Measurements from ENCODE around the gene DNAJB8.

DNAJB8 gene

DNA sequence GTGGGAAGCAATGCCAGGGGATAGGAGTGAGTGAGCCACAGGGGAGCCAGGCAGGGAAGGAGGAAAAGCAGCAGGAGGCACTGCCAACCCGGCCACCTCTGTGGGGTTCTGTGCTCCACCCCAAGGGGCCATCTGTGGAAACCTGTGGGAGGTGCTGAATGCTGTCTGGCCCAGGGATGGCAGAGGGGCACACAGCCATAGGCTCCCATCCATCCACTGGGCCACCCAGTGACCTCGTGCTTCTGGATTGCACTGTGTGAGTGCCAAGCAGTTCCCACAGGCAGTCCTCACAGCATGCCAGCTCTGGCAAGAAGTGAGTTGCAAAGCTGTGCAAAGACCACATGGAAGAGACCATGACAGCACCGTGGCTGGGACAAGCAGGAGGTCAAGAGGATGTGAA lies 27.5 kb downstream of the DNAJB8 start:
- no peak overlapping the region for H3K4me3 ChIP-seq (ENCODE audit: low read depth, low read length)
- TF ChIP-seq, protein P1, sequence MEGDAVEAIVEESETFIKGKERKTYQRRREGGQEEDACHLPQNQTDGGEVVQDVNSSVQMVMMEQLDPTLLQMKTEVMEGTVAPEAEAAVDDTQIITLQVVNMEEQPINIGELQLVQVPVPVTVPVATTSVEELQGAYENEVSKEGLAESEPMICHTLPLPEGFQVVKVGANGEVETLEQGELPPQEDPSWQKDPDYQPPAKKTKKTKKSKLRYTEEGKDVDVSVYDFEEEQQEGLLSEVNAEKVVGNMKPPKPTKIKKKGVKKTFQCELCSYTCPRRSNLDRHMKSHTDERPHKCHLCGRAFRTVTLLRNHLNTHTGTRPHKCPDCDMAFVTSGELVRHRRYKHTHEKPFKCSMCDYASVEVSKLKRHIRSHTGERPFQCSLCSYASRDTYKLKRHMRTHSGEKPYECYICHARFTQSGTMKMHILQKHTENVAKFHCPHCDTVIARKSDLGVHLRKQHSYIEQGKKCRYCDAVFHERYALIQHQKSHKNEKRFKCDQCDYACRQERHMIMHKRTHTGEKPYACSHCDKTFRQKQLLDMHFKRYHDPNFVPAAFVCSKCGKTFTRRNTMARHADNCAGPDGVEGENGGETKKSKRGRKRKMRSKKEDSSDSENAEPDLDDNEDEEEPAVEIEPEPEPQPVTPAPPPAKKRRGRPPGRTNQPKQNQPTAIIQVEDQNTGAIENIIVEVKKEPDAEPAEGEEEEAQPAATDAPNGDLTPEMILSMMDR (IDR thresholded peaks at IDR 0.05; ENCODE audit: low read depth, low read length, missing control alignments), result no peak
- no peak for DNase-seq (ENCODE audit: low read depth)

DNA sequence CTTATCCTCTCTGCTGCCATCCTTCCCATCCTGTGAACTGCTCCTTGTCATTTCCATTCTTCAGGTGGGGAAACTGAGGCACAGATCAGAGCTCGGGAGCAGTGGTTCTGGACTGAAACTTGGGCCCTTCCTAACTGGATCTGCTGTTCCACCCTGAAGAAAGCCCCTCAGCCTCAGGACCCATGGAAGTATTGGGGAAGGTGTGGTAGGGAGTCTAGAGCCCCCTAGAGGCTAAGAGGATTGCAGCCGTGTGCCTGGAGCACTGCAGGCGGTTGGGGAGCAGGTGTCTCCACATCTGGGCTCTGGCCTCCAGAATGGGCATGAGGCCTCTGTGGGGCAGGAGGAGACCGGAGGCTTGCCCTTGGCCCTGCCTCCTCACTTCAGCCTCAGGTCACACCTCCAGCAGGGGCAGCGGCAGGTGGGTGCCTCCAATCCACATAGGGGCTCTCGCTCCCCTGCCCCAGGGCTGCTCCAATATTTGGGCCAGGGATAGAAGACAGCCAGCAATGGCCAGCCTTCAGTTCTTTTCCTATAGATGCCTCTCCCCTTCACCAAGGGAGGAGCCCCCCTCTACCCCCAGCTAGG lies 28.1 kb downstream of the DNAJB8 start:
- H3K4me3 ChIP-seq (ENCODE audit: low read depth, low read length), result no peak overlapping the region
- DNase-seq (ENCODE audit: low read depth), result no peak
- TF ChIP-seq, protein P1 (IDR thresholded peaks at IDR 0.05; ENCODE audit: low read depth, low read length, missing control alignments), result peak; percentile 73

DNA sequence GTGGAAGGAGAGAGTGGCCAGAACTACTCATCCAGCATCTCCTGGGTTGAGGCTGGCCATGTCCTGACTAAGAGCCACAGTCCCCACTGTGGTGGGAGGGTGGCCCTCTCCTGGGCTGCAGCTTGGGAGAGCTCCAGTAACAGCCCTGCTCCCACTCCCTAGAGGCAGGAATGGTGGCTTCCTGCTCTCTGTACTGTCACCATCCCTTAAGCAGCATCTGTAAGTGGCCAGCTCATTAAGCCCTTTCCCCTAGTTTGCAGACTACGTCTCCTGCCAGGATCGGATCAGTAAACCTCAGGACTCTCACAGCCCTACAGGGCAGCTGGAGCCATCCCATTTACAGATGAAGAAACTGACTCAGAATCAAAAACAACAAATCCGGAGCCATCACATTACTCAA lies 30.5 kb downstream of the DNAJB8 start:
- TF ChIP-seq, protein P1 (IDR thresholded peaks at IDR 0.05; ENCODE audit: low read depth, low read length, missing control alignments), result no peak
- DNase-seq (ENCODE audit: low read depth), result no peak
- H3K4me3 ChIP-seq (ENCODE audit: low read depth, low read length), result no peak overlapping the region

DNA sequence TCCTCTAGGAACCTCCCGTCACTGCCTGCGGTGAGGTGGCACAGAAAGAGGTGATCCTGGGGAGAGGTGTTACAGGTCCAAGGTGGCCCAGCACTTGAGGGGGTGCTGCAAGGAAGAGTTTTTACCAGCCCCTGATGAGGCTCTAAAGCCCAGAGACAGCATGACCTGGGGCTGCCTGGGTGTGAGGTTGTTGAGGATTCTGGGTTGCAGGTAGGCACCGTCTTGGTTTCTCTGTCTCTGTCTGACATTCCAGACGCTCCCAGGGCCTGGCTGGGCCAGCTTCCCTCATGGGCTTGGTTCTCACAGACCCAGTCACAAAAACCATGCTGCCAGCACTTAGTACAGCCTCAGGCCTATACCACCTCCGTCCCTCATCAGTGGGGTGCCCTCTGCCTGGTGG lies 31.1 kb downstream of the DNAJB8 start:
- no peak overlapping the region for H3K4me3 ChIP-seq (ENCODE audit: low read depth, low read length)
- no peak for DNase-seq (ENCODE audit: low read depth)
- TF ChIP-seq, protein P1 (IDR thresholded peaks at IDR 0.05; ENCODE audit: low read depth, low read length, missing control alignments), result no peak

DNA sequence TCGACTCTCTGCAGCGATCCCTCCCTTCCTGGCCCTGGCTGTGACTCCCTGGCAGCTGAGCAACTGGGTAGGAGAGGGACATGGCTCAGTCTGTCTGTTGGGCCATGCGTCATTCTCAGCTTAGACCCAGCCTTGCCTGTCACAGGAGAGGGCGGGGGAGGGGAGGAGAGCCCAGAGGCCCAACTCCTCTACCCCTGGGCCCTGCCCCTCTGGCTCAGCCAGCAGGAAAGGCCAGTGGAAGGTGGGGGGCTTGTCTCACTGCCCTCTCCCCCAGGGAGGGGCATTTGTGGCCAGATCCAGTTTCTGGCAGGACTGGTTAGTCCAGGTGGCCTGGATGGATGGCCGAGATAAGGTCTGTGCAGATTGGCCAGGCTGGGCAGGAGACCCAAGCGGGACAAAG lies 31.6 kb downstream of the DNAJB8 start:
- H3K4me3 ChIP-seq (ENCODE audit: low read depth, low read length), result no peak overlapping the region
- no peak for DNase-seq (ENCODE audit: low read depth)
- TF ChIP-seq, protein P1 (IDR thresholded peaks at IDR 0.05; ENCODE audit: low read depth, low read length, missing control alignments), result no peak

DNA sequence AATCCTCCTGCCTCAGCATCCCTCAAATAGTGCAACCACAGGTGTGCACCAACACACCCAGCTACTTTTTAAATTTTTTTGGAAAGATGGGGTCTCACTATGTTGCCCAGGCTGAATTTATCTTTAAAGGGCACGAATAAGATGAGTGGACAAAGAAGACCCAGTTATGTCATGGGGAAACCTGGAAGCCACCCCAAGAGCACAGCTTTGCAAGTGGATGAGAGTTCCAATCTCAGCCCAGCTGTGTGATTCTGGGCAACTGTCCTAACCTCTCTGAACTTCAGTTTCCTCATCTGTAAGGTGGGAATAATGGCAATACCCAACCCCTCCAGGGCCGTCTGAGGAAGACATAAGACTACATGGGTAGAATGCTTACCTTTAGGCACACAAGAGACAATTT lies 32.2 kb downstream of the DNAJB8 start:
- DNase-seq (ENCODE audit: low read depth), result no peak
- no peak overlapping the region for H3K4me3 ChIP-seq (ENCODE audit: low read depth, low read length)
- TF ChIP-seq, protein P1 (IDR thresholded peaks at IDR 0.05; ENCODE audit: low read depth, low read length, missing control alignments), result no peak

DNA sequence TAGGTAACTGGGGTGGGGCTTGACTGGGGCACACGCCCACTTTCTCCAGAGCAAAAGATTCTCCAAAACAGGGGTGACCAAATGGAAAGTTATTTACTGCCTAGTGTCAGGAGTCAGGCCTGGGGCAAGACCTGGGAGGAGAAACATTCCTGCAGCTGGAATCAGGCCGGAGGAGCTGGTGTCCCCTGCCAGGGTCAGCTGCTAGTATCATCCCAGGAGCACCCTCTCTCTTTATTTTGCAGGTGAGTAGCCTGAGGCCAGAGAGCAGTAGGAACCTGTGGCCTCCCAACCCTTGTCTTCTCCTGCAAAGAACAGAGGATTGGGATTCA lies 32.9 kb downstream of the DNAJB8 start:
- TF ChIP-seq, protein P1 (IDR thresholded peaks at IDR 0.05; ENCODE audit: low read depth, low read length, missing control alignments), result no peak
- H3K4me3 ChIP-seq (ENCODE audit: low read depth, low read length), result no peak overlapping the region
- no peak for DNase-seq (ENCODE audit: low read depth)
